Measurements from ENCODE around the gene ALOXE3. TPM values are rescaled to one million over a fixed set of nuclear protein-coding genes. Genes with fewer than 3 reads are reported as not detected.

ALOXE3 gene
- total and polyA plus RNA-seq, 12 donors = 0.09 TPM; not detected in 11

GRCh38 chr17:8076502-8077266 is 41.6 kb downstream of the ALOXE3 start:
- H3K36me3 ChIP-seq = no peaks in the 10 kb centered on the region
- peaks cover 9 to 40% (median 34%) of the 10 kb centered on the region in 9 donors for H3K4me1 ChIP-seq
- H3K4me3 ChIP-seq = no peak overlapping the region
- H3K27ac ChIP-seq = no peak overlapping the region
- DNase-seq (no peak), ATAC-seq (no peak)
- WGBS, 2 donors = 88 to 91% methylated on average over 13 of the region's 13 CpGs
- H3K27me3 ChIP-seq = peaks cover 6 to 99% (median 97%) of the 10 kb centered on the region in 7 donors
- TF ChIP-seq CTCF (IDR thresholded peaks at IDR 0.05) = no peak
- intact Hi-C loops (cut with DNase I) = loop anchor here in 2 of 10 donors (5.0 kb wide), 2 partner anchors 41 to 226 kb away; partner anchors contain the start of gene ALOXE3 (in 1 of the 2)
- H3K9me3 ChIP-seq = no peaks in the 10 kb centered on the region

GRCh38 chr17:8075574-8076342 is 42.6 kb downstream of the ALOXE3 start:
- DNase-seq = no peak
- no peak for ATAC-seq
- no peak for TF ChIP-seq CTCF (IDR thresholded peaks at IDR 0.05)
- H3K9me3 ChIP-seq = no peaks in the 10 kb centered on the region
- peaks cover 9 to 39% (median 34%) of the 10 kb centered on the region in 9 donors for H3K4me1 ChIP-seq
- peaks cover 6 to 99% (median 97%) of the 10 kb centered on the region in 7 donors for H3K27me3 ChIP-seq
- WGBS, 2 donors = 92 to 93% methylated on average over 14 of the region's 14 CpGs
- no peak overlapping the region for H3K4me3 ChIP-seq
- H3K36me3 ChIP-seq = no peaks in the 10 kb centered on the region
- no peak overlapping the region for H3K27ac ChIP-seq
- intact Hi-C loops (cut with DNase I) = loop anchor here in 2 of 10 donors (5.0 kb wide), 2 partner anchors 42 to 227 kb away; partner anchors contain the start of gene ALOXE3 (in 1 of the 2)

- peaks cover 6 to 95% (median 92%) of the 10 kb centered on the region in 7 donors for H3K27me3 ChIP-seq
These were observed 43.2 kb downstream of the ALOXE3 start for GRCh38 chr17:8075081-8075480.

More at GRCh38 chr17:8075081-8075480, 43.2 kb downstream of the ALOXE3 start:
- H3K36me3 ChIP-seq = no peaks in the 10 kb centered on the region
- no peaks in the 10 kb centered on the region for H3K9me3 ChIP-seq
- no peak for TF ChIP-seq CTCF (IDR thresholded peaks at IDR 0.05)
- DNase-seq = no peak
- no peak overlapping the region for H3K27ac ChIP-seq
- no peak for ATAC-seq
- intact Hi-C loops (cut with DNase I) = loop anchor here in 2 of 10 donors (5.0 kb wide), 2 partner anchors 42 to 227 kb away; partner anchors contain the start of gene ALOXE3 (in 1 of the 2)
- 75 to 92% methylated on average over 3 of the region's 3 CpGs for WGBS, 2 donors
- H3K4me3 ChIP-seq = no peak overlapping the region
- peaks cover 7 to 32% (median 30%) of the 10 kb centered on the region in 9 donors for H3K4me1 ChIP-seq
